ENCODE measurements around the gene PACS2. TPM values are rescaled to one million over a fixed set of nuclear protein-coding genes. Genes with fewer than 3 reads are reported as not detected.

The PACS2 gene
- total and polyA plus RNA-seq, 2 of the 8 experiments (the other 6 are each of a cell fraction or from before 2014, with no cell fraction given), result 38.0 to 62.8 TPM

- no peak for TF ChIP-seq NRF1 (IDR thresholded peaks at IDR 0.05; ENCODE audit: low read depth, low read length)
- no peak for TF ChIP-seq RFX5 (IDR thresholded peaks at IDR 0.05; ENCODE audit: borderline replicate concordance, low read depth, low read length)
- TF ChIP-seq NANOG (IDR thresholded peaks at IDR 0.05; ENCODE audit: insufficient read depth, low read depth, low read length, poor library complexity, severe bottlenecking), result no peak
- no peak for TF ChIP-seq KDM5A (IDR thresholded peaks at IDR 0.05; ENCODE audit: low read length)
- no peak for TF ChIP-seq POLR2AphosphoS5 (IDR thresholded peaks at IDR 0.05; ENCODE audit: low read depth, low read length)
Measured at GRCh38 chr14:105324080-105324778, 9.7 kb downstream of the PACS2 start (continued).

All from H1 (cell line).